Osteocyte (in vitro differentiated cells): Measurements from ENCODE around the gene ATP6V1B1. TPM values are rescaled to one million over a fixed set of nuclear protein-coding genes. Genes with fewer than 3 reads are reported as not detected.
A peak's percentile ranks its signal among the peaks of the same experiment; 100 is the strongest.

Experiments used
- DNase-seq: peaks from one replicate; pipeline ENCODE4 v3.0.0; 2021; ENCODE audit warnings: mixed read lengths; ENCODE audit not compliant: unreplicated experiment; ENCODE audit errors: extremely low spot score
- H3K27ac Mint-ChIP-seq: one replicate; pipeline ENCODE4 v1.8.0; 2021; ENCODE audit warnings: mild to moderate bottlenecking, mixed read lengths; ENCODE audit not compliant: unreplicated experiment
- H3K27me3 Mint-ChIP-seq: one replicate; pipeline ENCODE4 v1.8.0; 2021; ENCODE audit warnings: mixed read lengths; ENCODE audit not compliant: unreplicated experiment
- H3K36me3 Mint-ChIP-seq: one replicate; pipeline ENCODE4 v1.8.0; 2021; ENCODE audit warnings: mixed read lengths; ENCODE audit not compliant: unreplicated experiment
- H3K4me1 Mint-ChIP-seq: one replicate; pipeline ENCODE4 v1.8.0; 2021; ENCODE audit warnings: mixed read lengths; ENCODE audit not compliant: unreplicated experiment
- H3K4me3 Mint-ChIP-seq: one replicate; pipeline ENCODE4 v1.8.0; 2021; ENCODE audit warnings: mild to moderate bottlenecking, moderate library complexity, mixed read lengths; ENCODE audit not compliant: unreplicated experiment
- H3K9me3 Mint-ChIP-seq: one replicate; pipeline ENCODE4 v1.8.0; 2021; ENCODE audit warnings: mixed read lengths; ENCODE audit not compliant: unreplicated experiment
- total RNA-seq: library from RNA; stranded (reverse); gene quantifications from 2 replicates; pipeline ENCODE4 v1.2.1, GENCODE V29; 2021
- TF ChIP-seq, protein P1 (sequence below): fragments of 200-600 bp; sonication (generic); IDR thresholded peaks from 2 replicates; pipeline ENCODE4 v1.5.0; 2021; ENCODE audit warnings: antibody characterized with exemption, mild to moderate bottlenecking, moderate library complexity

The ATP6V1B1 gene
- total RNA-seq, 1 donor from 2014 or later, result 6.3 TPM

DNA sequence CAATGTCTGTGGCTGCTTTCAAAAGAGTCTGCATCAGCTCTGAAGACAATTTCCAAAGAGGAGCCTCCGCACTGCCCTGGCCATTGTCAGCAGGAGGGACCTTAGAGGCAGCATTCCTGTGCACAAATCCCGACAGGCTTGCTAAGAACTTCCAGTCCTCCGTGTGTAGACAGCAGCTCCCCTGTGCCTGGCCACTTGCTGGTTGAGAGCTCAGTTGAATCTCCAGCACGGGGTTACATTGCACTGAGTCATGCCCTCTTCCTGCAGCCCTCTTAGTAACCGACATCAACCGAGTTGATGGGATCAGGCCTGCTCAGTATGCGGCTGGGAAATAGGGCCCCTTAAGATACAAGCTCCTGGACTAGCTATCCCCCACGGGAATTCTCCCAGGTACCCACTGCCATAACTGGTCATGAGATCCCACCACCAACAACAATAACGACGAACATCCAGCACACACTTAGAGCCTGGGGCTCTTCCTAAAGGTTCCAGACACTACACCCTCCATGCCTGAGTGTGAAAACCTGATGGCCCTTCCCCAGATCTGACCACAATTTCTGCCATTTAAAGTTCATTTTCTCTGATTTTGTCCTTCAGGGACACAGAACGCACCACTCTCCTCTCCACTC, 12.0 kb downstream of the ATP6V1B1 start:
- H3K27me3 Mint-ChIP-seq, result no peaks in the 10 kb centered on the region
- no peak overlapping the region for H3K27ac Mint-ChIP-seq
- H3K9me3 Mint-ChIP-seq, result no peaks in the 10 kb centered on the region
- TF ChIP-seq, protein P1, sequence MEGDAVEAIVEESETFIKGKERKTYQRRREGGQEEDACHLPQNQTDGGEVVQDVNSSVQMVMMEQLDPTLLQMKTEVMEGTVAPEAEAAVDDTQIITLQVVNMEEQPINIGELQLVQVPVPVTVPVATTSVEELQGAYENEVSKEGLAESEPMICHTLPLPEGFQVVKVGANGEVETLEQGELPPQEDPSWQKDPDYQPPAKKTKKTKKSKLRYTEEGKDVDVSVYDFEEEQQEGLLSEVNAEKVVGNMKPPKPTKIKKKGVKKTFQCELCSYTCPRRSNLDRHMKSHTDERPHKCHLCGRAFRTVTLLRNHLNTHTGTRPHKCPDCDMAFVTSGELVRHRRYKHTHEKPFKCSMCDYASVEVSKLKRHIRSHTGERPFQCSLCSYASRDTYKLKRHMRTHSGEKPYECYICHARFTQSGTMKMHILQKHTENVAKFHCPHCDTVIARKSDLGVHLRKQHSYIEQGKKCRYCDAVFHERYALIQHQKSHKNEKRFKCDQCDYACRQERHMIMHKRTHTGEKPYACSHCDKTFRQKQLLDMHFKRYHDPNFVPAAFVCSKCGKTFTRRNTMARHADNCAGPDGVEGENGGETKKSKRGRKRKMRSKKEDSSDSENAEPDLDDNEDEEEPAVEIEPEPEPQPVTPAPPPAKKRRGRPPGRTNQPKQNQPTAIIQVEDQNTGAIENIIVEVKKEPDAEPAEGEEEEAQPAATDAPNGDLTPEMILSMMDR, result no peak
- H3K4me3 Mint-ChIP-seq, result no peak overlapping the region
- peaks cover 24% of the 10 kb centered on the region for H3K4me1 Mint-ChIP-seq
- H3K36me3 Mint-ChIP-seq, result no peaks in the 10 kb centered on the region
- DNase-seq, result peak; percentile 63

DNA sequence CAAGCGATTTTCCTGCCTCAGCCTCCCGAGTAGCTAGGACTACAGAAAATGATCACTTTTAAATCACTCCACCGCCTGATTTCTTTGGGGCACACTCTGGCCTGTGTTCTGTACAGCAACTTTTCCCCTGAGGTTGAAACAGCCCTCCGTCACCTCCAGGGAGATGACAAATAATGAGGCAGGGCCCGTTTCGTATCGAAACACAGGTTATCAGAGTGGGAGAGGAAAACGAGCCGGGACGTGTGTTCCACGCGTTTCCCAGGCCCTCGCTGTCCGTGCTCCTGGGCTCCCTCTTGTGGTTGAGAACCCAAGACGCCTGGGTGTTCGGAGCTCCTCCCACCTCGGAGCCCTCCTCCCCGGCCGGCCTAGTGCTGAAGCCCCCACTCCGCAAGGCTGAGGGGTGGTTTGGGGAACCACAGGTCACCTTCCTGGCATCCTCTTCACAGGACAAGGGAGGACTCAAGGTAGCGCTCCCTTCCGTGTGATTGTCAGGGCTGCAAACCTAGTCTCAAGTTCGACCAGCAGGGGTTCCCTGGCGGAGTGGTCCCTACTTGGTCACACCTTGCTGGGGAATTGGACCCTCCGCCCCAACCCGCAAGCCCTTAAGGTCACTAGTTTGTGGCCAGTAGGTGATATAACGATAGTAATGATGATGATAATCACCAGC, 12.8 kb downstream of the ATP6V1B1 start:
- TF ChIP-seq, protein P1, result peak; percentile 95
- H3K4me1 Mint-ChIP-seq, result peaks cover 20% of the 10 kb centered on the region
- no peak overlapping the region for H3K27ac Mint-ChIP-seq
- H3K4me3 Mint-ChIP-seq, result peak overlapping the region; percentile 73
- H3K36me3 Mint-ChIP-seq, result no peaks in the 10 kb centered on the region
- H3K27me3 Mint-ChIP-seq, result peaks cover 3% of the 10 kb centered on the region
- no peaks in the 10 kb centered on the region for H3K9me3 Mint-ChIP-seq
- peak; percentile 90 for DNase-seq

- Mint-ChIP-seq H3K4me1 (peaks cover 16% of the 10 kb centered on the region), H3K27ac (no peak overlapping the region), H3K4me3 (no peak overlapping the region), H3K36me3 (no peaks in the 10 kb centered on the region), H3K9me3 (no peaks in the 10 kb centered on the region), H3K27me3 (peaks cover 4% of the 10 kb centered on the region)
- TF ChIP-seq, protein P1, result no peak
- DNase-seq, result peak; percentile 15
Measured at GRCh38 chr2:70949086-70949485, 13.4 kb downstream of the ATP6V1B1 start.

DNA sequence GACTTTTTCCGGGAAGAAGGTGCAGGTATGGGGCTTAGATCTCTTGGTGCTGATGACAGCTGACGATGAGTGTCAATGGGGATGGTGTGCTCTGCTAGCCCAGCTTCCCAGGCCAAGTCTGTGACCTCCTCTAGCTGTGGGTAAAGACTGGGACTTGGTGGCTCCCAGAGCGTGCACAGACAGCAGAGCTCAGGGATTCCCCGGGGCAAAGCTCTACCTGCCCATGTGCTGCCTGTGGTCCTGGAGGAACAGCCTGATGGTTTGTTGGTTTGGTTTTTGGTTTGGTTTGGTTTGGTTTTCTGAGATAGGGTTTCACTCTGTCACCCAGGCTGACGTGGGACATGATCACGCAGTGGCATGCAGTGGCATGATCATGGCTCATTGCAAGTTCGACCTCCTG, 19.2 kb downstream of the ATP6V1B1 start:
- Mint-ChIP-seq H3K4me1 (peaks cover 3% of the 10 kb centered on the region), H3K9me3 (no peaks in the 10 kb centered on the region), H3K27ac (no peak overlapping the region), H3K27me3 (peaks cover 4% of the 10 kb centered on the region), H3K36me3 (no peaks in the 10 kb centered on the region), H3K4me3 (no peak overlapping the region)
- TF ChIP-seq, protein P1, result no peak
- peak; percentile 75 for DNase-seq

DNA sequence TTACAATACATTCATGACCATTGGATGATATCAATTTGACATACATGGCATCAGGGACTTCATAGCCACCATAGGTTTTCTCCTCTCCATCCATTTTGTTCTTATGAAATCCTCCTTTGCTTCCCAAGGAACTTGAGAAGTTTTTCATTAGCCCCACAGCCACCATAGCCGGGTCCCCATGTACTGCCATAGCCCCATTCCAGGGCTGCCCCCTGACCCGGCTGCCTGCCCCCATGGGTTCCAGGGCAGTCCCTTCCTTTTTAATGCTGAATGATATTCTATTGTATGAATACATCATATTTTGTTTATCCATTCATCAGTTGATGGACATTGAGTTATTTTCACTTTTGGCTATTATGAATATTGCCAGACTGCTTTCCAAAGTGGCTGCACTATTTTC, 20.4 kb downstream of the ATP6V1B1 start:
- TF ChIP-seq, protein P1, result no peak
- Mint-ChIP-seq H3K27me3 (peaks cover 4% of the 10 kb centered on the region), H3K4me1 (peaks cover 3% of the 10 kb centered on the region), H3K9me3 (no peaks in the 10 kb centered on the region), H3K27ac (no peak overlapping the region), H3K36me3 (peaks cover 2% of the 10 kb centered on the region), H3K4me3 (no peak overlapping the region)
- peak; percentile 32 for DNase-seq
